ENCODE data around the gene ACTN4.
A peak's percentile ranks its signal among the peaks of the same experiment; 100 is the strongest.

The ACTN4 gene

DNA sequence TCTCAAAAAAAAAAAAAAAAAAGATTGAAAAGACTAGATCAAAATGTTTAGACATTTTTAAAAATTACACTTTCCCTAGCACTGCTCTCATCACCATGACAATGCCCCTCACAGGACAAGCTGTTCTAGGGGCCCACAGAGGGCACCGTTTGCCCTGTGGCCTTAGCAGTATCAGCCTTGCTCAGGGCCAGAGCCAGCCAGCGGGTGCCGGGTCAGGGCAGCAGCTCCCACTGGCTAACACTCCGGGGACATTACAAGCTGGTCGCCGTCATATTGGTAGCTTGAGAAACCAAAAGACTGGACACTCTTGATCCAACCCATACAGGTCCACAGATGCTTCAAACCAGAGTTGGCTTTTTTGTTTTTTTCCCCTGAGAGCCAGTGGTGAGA lies 78.8 kb downstream of the ACTN4 start:
- in situ Hi-C loops (cut with HindIII; ENCODE audit: low sequenced_read_pairs), result no loop called here
- TF ChIP-seq, protein P1, sequence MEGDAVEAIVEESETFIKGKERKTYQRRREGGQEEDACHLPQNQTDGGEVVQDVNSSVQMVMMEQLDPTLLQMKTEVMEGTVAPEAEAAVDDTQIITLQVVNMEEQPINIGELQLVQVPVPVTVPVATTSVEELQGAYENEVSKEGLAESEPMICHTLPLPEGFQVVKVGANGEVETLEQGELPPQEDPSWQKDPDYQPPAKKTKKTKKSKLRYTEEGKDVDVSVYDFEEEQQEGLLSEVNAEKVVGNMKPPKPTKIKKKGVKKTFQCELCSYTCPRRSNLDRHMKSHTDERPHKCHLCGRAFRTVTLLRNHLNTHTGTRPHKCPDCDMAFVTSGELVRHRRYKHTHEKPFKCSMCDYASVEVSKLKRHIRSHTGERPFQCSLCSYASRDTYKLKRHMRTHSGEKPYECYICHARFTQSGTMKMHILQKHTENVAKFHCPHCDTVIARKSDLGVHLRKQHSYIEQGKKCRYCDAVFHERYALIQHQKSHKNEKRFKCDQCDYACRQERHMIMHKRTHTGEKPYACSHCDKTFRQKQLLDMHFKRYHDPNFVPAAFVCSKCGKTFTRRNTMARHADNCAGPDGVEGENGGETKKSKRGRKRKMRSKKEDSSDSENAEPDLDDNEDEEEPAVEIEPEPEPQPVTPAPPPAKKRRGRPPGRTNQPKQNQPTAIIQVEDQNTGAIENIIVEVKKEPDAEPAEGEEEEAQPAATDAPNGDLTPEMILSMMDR (IDR thresholded peaks at IDR 0.05; ENCODE audit: low read depth, low read length), result no peak
- H3K4me3 ChIP-seq (ENCODE audit: low read depth, low read length), result no peak overlapping the region
- DNase-seq (ENCODE audit: low read depth, low spot score), result no peak

DNA sequence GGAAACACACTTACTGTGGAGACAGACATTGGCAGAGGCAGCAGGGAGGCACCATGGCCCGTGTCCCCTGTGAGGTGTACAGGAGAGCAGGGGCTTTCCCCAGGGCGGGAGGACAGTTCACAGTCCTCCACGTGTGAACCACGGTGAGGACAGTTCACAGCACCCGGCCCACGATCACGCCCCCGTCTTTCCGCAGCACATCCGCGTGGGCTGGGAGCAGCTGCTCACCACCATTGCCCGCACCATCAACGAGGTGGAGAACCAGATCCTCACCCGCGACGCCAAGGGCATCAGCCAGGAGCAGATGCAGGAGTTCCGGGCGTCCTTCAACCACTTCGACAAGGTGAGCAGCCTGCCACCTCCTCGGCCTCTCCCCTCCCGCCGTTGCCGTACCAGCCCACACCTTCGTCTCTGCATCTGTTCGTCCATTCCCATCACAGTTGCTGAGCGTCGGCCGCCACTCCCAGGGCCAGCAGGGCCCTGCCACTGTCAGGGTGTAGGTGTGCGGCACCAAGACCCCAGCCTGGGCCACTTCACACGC lies 79.4 kb downstream of the ACTN4 start:
- in situ Hi-C loops (cut with HindIII; ENCODE audit: low sequenced_read_pairs), result no loop called here
- no peak for DNase-seq (ENCODE audit: low read depth, low spot score)
- TF ChIP-seq, protein P1 (IDR thresholded peaks at IDR 0.05; ENCODE audit: low read depth, low read length), result no peak
- H3K4me3 ChIP-seq (ENCODE audit: low read depth, low read length), result no peak overlapping the region

DNA sequence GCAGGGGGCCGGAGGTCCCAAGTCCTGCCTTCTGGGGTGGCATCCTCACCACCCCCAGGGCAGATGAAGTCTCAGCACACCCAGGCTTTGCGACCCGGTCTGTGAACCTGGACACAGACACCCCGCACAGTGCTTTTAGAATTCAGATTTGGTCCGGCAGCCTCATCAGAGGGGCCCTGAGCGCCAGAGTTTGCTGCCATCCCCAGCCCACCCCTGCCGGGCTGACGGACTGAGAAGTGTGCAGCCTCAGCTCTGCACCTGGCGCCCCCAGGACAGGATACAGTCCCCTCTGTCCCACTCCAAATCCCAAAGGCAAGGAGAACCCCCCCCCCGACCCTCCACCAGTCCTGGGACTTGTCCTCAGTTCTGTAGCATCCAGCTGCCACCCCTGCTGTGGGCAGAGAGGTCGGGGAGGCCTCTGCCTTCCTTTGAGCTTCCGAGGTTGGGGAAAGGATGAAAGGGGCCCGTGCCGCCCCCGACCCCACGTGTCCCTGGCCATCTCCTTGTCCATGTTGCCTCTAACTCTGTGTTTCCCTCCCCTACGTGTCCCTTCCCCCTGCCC lies 79.9 kb downstream of the ACTN4 start:
- TF ChIP-seq, protein P1 (IDR thresholded peaks at IDR 0.05; ENCODE audit: low read depth, low read length), result no peak
- in situ Hi-C loops (cut with HindIII; ENCODE audit: low sequenced_read_pairs), result no loop called here
- DNase-seq (ENCODE audit: low read depth, low spot score), result no peak

DNA sequence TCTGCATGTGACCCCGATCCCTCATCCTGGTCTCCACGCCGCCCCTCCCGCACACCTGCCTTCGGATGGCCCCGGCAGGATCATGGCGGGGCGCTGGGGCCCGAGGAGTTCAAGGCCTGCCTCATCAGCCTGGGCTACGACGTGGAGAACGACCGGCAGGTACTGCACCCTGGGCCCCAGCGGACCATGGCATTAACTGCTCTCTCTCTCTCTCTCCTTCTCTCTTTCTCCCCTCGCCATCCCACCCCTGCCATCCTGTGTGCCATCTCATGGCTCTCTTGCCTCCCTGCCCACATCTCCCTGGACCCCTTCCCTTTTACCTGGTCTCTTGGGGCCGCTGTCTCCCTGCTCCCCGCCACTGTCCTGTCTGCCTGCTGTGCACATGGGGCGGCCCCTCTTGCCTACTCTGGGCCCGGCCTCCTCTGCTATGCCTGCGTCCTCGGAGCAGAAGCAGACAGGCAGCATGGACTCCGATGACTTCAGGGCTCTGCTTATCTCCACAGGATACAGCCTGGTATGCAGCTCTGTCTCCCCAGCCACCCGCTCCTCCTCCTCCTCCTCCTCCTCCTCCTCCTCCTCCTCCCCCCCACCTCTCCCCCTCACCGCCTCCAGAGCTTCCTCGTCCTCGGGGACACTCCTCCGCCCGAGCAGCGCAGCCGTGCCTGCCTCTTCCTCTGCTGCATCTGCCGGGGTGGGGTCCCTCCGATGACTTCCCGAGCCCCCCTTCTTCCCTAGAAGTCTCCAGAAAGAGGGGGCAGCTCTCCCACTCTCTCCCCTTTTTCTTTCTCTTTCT lies 80.6 kb downstream of the ACTN4 start:
- peak; percentile 28 for DNase-seq (ENCODE audit: low read depth, low spot score)
- in situ Hi-C loops (cut with HindIII; ENCODE audit: low sequenced_read_pairs), result no loop called here
- TF ChIP-seq, protein P1 (IDR thresholded peaks at IDR 0.05; ENCODE audit: low read depth, low read length), result no peak
- H3K4me3 ChIP-seq (ENCODE audit: low read depth, low read length), result no peak overlapping the region

More for the DNA sequence above, 79.9 kb downstream of the ACTN4 start:
- H3K4me3 ChIP-seq (ENCODE audit: low read depth, low read length), result no peak overlapping the region

DNA sequence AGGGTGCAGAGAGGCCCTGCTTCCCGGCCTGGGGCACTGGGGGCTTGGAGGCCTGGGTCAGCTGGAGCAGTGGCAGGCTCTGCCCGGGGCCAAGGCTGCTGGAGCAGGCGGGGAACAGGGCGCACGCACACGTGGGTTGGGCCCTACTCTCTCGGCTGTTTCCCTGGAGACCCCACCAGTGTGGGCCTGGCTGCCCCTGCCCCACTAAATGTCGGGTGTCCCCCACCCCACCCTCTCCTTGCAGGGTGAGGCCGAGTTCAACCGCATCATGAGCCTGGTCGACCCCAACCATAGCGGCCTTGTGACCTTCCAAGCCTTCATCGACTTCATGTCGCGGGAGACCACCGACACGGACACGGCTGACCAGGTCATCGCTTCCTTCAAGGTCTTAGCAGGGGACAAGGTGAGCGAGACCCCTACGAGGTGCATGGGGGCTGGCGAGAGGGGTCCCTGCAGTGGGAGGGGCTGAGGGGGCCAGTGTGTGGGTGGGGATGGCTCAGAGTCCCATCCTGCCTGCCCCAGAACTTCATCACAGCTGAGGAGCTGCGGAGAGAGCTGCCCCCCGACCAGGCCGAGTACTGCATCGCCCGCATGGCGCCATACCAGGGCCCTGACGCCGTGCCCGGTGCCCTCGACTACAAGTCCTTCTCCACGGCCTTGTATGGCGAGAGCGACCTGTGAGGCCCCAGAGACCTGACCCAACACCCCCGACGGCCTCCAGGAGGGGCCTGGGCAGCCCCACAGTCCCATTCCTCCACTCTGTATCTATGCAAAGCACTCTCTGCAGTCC lies 81.5 kb downstream of the ACTN4 start:
- in situ Hi-C loops (cut with HindIII; ENCODE audit: low sequenced_read_pairs), result no loop called here
- TF ChIP-seq, protein P1 (IDR thresholded peaks at IDR 0.05; ENCODE audit: low read depth, low read length), result no peak
- DNase-seq (ENCODE audit: low read depth, low spot score), result no peak
- H3K4me3 ChIP-seq (ENCODE audit: low read depth, low read length), result no peak overlapping the region

DNA sequence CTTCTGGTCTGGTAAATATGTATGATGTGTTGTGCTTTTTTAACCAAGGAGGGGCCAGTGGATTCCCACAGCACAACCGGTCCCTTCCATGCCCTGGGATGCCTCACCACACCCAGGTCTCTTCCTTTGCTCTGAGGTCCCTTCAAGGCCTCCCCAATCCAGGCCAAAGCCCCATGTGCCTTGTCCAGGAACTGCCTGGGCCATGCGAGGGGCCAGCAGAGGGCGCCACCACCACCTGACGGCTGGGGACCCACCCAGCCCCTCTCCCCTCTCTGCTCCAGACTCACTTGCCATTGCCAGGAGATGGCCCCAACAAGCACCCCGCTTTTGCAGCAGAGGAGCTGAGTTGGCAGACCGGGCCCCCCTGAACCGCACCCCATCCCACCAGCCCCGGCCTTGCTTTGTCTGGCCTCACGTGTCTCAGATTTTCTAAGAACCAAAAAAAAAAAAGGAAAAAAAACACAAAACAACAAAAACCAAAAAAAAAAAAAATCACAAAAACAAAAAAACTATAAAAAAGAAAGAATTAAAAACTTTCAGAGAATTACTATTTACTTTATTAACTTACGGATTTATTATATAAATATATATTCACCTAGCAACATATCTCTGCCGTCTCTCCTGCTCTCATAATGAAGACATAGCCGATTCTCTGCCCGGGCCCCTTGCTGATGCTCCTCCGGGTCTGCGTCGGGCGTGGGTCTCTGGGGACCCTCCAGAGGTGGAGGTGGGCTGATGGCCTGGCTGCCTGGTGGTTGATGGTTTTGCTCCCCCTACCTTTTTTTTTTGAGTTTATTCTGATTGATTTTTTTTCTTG lies 82.4 kb downstream of the ACTN4 start:
- in situ Hi-C loops (cut with HindIII; ENCODE audit: low sequenced_read_pairs), result no loop called here
- TF ChIP-seq, protein P1 (IDR thresholded peaks at IDR 0.05; ENCODE audit: low read depth, low read length), result peak; percentile 88
- no peak overlapping the region for H3K4me3 ChIP-seq (ENCODE audit: low read depth, low read length)
- DNase-seq (ENCODE audit: low read depth, low spot score), result peak; percentile 51

All from astrocyte of the spinal cord (primary cell).